Measurements from ENCODE around the gene GRM3.

DNA sequence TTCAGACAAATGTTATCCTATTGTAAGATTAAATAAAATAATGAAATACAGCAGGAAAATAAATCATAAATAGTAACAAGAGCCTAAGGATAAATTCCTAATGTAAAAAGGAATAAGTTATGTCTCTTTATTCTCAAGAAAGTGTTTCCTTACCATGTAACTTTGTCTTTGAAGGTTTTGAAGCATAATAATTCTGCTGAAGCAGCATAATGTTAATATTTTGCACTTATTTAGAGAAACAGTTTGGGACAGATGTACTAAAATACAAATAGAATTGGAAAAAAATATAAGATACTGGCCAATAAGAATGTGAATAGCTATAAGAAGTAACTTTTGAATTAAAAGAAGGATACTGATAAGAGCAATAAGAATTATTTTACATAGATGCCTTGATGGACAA is 45.7 kb downstream of the GRM3 start:
- TF ChIP-seq GATA2 (IDR thresholded peaks at IDR 0.05; ENCODE audit: low read depth, low read length) (no peak), GATA3 (IDR thresholded peaks at IDR 0.05; ENCODE audit: low read depth, low read length) (no peak)
